ENCODE measurements around the gene DOCK9.

Gene DOCK9

DNA sequence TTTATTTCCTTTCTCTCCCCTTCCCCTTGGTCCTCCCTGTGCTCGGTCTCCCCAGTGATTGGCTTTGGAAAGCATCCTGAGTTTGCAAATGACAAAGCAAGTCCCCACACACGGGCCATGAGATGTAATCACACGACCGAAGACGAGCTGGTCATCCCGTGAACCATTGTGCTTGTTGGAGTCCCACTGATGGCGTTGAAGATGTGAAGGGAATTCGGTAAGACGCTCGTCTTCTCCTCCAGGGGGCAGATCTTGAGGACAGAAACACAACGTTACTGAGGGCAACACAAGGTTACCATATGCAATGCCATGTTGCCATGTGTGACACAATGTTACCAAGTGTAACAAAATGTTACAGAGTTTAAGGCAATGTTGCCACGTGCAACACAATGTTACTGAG, 183.4 kb downstream of the DOCK9 start:
- TF ChIP-seq CTCF (IDR thresholded peaks at IDR 0.05; ENCODE audit: extremely low read depth, missing control alignments): no peak
- DNase-seq (ENCODE audit: low spot score): no peak

DNA sequence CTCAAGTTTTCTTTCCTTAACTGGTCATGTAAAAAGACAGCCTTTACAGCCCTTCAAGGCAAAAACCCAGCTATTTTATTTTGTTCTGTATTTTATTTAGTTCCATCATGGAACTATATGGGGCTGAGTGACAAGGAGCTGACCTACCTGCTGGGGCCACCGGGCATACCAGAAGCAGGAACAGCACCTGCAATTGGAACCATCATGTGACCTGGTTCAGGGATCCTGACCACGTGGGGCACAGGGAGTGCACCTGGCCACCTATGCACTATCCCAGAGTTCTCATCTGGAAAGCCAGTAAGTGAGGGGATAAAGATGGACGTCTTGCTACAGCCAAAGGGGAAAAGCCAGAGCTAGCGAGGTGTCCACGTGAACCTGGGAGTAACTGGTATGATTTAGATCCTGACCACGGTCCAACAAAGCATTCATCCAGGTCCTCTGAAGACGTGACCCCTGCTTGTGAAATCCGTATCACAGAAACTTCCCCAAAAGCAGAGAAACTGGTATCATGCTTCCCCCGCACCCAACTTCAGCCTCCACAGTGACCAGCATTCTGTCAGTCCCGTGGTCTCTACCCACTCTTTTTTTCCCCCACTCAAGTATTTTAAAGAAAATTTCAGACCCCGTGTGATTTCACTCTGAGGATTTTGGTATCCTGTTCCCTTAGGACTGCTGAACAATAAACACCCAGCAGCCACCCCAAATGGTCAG, 184.9 kb downstream of the DOCK9 start:
- no peak for TF ChIP-seq CTCF (IDR thresholded peaks at IDR 0.05; ENCODE audit: extremely low read depth, missing control alignments)
- DNase-seq (ENCODE audit: low spot score): no peak

GRCh38 chr13:98792321-98792720, 185.5 kb downstream of the DOCK9 start:
- DNase-seq (ENCODE audit: low spot score): no peak
- TF ChIP-seq CTCF (IDR thresholded peaks at IDR 0.05; ENCODE audit: extremely low read depth, missing control alignments): no peak

DNA sequence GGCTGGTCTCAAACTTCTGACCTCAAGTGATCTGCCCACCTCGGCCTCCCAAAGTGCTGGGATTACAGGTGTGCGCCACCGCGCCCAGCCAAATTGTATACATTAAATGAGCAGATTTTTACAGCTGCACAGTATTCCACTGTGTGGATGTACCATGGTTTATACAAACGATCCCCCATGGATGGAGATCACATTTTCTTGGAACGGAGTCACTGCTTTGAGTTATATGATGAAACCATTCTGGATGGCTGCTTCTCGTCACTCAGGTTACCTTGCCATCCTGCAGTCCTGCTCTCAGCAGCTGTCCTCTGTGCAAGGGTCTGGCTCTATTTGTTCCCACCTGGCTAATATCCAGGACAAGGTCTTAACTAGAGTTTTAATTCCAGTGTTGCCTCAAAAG, 186.3 kb downstream of the DOCK9 start:
- TF ChIP-seq CTCF (IDR thresholded peaks at IDR 0.05; ENCODE audit: extremely low read depth, missing control alignments): no peak
- DNase-seq (ENCODE audit: low spot score): no peak

DNA sequence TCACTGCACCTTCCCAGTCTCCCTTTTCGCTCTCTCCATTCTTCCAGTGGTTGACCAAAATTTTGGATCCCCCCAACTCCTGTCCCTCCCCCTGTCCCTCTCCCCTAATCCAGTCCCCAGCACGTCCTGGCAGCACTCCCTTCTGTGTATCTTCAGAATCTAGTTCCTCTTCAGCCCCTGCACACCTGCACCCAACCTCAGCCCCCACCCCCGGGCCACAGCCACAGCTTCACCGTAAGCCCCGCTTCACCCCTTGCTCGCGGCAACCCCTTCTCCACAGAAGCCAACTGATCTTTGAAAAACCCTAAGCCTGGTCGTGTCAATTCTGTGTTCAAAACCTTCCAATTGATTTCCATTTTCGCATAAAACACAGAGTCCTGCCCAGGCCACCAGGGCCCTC, 189.9 kb downstream of the DOCK9 start:
- DNase-seq (ENCODE audit: low spot score): no peak
- TF ChIP-seq CTCF (IDR thresholded peaks at IDR 0.05; ENCODE audit: extremely low read depth, missing control alignments): no peak

- TF ChIP-seq CTCF (IDR thresholded peaks at IDR 0.05; ENCODE audit: extremely low read depth, missing control alignments): no peak
Measured at GRCh38 chr13:98787173-98787572, 190.7 kb downstream of the DOCK9 start.

DNA sequence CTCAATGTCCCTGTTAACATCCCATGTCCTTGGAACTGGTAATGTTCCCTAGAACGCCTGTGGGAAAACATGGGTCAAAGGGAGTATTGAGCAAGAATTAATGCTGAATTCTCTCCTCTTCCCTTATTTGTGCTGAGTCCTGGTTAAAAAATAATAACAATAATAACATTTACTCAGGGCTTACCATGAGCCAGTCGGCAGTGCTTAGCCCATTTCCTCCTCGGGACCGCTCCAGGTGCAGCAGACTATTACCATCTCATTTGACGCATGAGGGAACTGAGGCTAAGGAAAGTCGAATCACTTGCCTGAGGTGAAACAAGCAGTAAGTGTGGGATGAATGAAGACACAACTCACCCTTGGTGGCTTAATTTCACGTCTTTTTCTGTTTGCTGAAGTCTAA, 191.8 kb downstream of the DOCK9 start:
- no peak for TF ChIP-seq CTCF (IDR thresholded peaks at IDR 0.05; ENCODE audit: extremely low read depth, missing control alignments)
- DNase-seq (ENCODE audit: low spot score): no peak

More at GRCh38 chr13:98787173-98787572, 190.7 kb downstream of the DOCK9 start:
- DNase-seq (ENCODE audit: low spot score): no peak
